GM21723 (cell line): ENCODE measurements around the gene ZNF440.

Source experiments
- ATAC-seq: cut with Tn5 transposase; IDR thresholded peaks from one replicate; pipeline ENCODE4 v1.9.1; 2021; ENCODE audit warnings: mild to moderate bottlenecking, moderate library complexity; ENCODE audit not compliant: unreplicated experiment

Gene ZNF440

GRCh38 chr19:11881151-11881800 lies 67.2 kb downstream of the ZNF440 start:
- ATAC-seq: no peak

DNA sequence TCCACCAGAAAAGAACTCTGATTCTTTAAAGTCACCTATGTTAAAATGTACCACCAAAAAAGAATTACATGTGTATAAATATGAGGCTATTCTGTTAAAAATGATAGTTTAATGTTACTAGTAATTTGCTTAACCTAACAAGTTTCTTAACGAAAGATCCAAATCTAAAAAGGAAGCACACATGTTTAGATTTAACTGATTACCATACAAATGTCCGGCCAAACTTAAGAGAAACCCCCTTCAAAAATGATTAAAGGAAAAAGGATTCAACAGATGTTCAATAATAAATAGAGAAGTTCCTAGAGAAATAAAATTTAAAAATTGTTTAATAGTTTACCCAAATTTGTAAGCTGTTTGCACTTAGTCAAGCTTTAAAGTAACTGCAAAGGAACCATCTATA lies 68.5 kb downstream of the ZNF440 start:
- no peak for ATAC-seq
